Stimulated activated CD4-positive, alpha-beta T cell treated with anti-CD3 and anti-CD28 coated beads, Interleukin-2, amount 100 ng/mL, for 48 hours (primary cell): ENCODE data around the gene TMEM141.
"Not testable (repeated sequence)": the region's sequence is repeated elsewhere in the genome, so short reads cannot be mapped to it uniquely, and the experiment has no call there.

Experiments
- DNase-seq, 2 donors: peaks; one replicate each; pipeline ENCODE4 v3.0.0-alpha.2; 2020

TMEM141 gene

GRCh38 chr9:136755302-136756133 lies 35.6 kb upstream of the TMEM141 start:
- not testable (repeated sequence) for DNase-seq

GRCh38 chr9:136756134-136756438 lies 35.1 kb upstream of the TMEM141 start:
- DNase-seq: no peak

GRCh38 chr9:136756836-136757235 lies 34.3 kb upstream of the TMEM141 start:
- DNase-seq: no peak

DNA sequence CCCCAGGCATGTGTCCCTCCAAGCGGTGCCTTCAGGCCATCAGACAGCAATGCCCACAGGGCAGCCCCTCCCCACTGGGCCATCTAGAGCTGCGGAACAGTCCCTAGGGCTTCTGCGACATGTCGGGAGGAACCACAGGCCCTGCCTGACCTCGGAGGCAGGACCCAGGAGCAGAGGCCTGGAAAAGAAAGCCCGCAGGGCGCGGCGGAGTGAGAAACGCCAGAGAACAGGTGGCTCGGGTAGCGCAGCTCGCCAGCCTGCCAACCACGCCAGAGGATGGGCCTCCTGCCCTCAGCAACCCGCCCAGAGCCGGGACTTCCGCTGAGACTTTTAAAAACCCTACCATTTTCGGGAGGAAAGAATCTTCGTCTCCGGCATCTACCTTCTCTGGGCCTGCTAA lies 33.8 kb upstream of the TMEM141 start:
- no peak for DNase-seq

GRCh38 chr9:136757751-136758140 lies 33.4 kb upstream of the TMEM141 start:
- no peak for DNase-seq

- DNase-seq: no peak
Measured at GRCh38 chr9:136759001-136759400, 32.1 kb upstream of the TMEM141 start.

- no peak for DNase-seq
Measured at GRCh38 chr9:136759436-136760325, 31.5 kb upstream of the TMEM141 start.

- DNase-seq: no peak
Measured at GRCh38 chr9:136760424-136760823, 30.7 kb upstream of the TMEM141 start.

- not testable (repeated sequence) for DNase-seq
Measured at GRCh38 chr9:136760834-136761544, 30.2 kb upstream of the TMEM141 start.

DNA sequence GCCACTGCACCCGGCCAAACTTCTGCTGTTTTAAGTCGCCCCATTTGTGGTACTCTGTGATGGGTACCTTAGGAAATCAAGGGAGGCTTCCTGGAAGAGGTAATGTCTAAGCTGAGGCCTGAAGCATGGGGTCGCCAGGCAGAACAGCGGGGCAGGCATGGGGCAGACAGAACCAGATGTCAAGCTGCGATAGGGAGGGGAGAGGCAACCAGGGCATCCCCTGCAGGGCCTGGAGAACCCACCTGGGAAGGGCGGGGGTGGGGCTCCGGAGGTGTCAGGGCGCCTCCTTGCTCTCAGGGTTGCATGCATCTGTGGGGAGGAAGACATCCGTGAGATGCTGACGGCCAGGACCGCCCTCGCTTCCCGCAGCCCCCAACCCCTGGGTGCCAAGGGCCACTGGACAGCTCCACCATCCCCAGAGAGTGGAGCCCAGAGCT lies 29.6 kb upstream of the TMEM141 start:
- no peak for DNase-seq

DNA sequence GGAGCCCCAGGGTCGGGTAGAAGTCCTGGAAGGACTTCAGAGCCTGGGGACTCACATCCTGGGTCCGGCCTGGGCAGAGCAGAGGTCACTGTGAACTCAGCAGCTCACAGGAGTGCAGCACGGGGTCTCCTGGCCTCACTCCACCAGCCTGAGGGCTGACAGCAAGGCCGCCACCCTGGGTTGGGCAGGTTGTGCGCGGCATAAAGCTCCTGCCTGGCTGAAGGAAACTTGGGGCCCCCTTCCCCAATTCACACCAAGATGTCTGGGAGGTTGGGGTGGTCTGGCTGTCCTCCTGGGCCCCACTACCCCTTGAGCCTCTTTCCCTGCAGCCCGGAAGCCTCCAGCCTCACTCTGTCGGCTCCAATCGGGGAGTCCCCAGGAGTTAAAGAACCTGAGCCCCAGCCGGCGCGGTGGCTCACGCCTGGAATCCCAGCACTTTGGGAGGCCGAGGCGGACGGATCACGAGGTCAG lies 28.9 kb upstream of the TMEM141 start:
- no peak for DNase-seq

DNA sequence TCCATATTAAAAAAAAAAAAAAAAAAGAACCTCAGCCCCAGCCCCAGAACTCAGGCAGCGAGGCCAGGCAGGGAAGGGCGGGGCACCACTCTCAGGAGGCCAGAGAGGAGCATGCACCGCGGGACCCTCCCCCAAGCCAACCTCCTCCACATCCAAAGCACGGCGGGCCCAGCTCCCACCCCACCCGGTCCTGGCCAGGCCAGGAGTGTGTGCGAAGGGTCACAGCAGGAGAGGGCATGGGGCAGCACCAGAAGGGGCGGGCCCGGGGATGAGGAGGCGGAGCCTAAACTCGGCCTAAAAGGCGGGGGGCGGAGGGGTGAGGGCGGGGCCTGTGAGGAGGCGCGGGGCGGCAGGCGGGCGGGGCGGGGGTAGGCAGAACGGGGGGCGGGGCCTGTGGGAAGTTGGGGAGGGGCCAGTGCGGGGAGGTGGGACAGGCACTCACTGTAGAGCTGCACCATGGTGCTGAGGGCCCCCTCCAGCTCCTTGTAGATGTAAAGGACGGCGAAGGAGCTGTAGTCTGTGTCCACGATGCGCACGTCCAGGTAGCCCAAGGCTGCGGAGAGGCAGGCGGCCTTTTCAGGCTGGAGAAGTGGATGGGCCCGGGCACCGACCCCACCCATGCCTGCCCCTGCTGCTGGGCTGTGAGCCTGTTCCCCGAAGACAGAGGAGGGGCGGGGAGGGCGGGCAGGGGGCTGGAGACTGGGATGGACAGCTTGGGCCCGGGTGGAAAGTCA lies 28.1 kb upstream of the TMEM141 start:
- DNase-seq: peak; percentile 52 to 53

- no peak for DNase-seq
Measured at GRCh38 chr9:136763649-136764035, 27.5 kb upstream of the TMEM141 start.

DNA sequence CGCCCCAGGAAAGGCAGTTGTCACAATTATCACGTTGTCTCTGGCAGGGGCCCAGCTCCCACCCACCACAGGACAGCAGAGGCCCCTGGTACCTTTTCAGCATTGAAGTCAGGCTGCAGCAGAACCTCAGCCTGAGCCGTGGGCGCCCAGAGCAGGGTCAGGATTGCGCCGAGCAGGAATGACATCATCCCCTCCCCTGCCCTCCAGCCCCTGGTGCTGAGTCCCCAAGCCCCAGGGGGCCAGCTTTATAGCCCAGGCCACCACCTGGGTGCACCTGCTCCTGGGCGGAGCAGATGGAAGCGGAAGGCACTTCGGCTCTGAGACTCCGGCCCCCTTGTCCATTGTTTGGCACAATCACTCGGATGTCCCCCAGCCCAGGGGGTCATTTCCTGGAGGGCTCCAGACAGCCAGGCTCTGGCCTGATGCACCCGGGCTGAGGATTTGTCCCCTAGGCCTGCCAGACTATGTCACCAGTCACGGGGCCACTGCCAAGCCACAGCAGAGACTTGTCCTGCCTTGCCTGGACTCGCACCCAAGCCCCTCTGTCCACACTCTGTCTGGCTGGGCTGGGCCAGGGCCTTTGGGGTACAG lies 26.7 kb upstream of the TMEM141 start, which contains the start of gene LCN15:
Gene LCN15 (minus strand): TSS at position 218 of the 591 bp plus-strand sequence. CDS start 30 bp downstream, at position 188.
- no peak for DNase-seq

DNA sequence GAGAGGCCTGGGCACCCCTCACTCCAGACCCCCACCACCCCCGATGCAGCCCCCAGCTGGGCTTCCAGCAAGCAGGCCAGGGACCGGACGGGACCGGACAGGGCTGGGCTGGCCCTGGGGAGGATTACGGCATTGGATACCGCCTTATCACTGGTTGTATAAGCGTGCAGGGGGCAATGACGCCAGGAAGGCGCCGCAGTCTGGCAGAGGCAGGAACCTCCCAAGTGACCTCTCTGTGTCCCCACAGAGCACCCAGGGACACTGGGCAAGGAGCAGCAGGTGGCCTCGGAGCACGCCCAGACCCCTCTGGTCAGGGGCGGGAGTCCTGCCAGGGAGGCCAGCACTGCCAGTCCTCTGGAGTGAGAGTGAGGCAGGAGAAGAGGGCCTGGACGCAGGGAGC lies 26.1 kb upstream of the TMEM141 start:
- DNase-seq: no peak

DNA sequence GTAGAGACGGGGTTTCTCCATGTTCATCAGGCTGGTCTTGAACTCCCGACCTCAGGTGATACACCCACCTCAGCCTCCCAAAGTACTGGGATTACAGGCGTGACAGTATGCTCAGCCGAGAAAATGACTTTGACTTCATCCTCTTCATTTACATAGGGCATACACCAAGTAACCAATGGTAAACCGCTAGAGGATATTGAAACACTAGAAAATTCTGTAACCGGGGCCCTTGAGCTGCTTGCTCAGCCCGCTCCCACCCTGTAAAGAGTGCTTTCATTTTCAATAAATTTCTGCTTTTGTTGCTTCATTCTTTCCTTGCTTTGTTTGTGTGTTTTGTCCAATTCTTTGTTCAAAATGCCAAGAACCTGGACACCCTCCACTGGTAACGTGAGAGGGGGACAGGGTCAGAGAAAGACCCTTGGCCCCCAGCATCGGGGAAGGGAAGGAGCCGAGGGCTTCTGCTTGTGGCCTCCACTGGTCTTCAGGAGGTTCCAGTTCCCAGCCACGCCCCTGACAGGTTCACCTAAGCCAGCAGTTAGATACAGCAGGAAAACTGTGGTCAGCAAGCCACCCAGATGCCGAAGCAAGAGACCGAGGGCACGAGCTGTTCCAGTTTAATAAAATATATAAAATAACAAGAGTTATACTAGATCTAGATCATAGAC lies 25.3 kb upstream of the TMEM141 start:
- DNase-seq: not testable (repeated sequence)

GRCh38 chr9:136766410-136767120 lies 24.6 kb upstream of the TMEM141 start:
- peak; percentile 41 to 43 for DNase-seq

- DNase-seq: peak; percentile 50 to 62
Measured at GRCh38 chr9:136769710-136770191, 21.4 kb upstream of the TMEM141 start.

DNA sequence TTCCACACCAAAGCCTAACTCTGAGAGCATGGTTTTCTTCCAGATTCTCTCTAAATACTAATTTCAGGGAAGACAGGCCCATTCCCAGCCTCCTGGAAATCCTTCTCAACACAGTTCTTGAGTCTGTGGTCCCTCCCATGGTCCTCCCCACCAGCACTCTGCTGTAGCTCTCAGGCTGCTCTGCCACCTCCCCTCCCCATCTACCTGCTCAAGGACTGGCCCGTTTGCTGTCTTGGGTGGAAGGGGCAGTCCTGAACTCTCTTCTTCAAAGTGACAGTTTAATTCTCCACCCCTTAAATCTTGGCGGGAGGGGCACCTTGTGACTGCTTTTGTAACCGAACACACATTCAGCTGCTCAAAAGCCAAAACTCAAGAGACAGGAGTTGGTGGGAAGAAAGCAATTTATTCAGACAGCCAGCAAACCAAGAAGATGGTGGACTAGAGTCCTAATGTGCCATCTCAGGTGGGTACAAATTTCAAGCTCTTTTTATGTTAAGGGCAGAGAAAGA lies 19.2 kb upstream of the TMEM141 start:
- no peak for DNase-seq

- DNase-seq: no peak
Measured at GRCh38 chr9:136773386-136774044, 17.6 kb upstream of the TMEM141 start.
